HG03139 (cell line): ENCODE measurements around the gene ZNF883.
"Not testable (repeated sequence)": the region's sequence is repeated elsewhere in the genome, so short reads cannot be mapped to it uniquely, and the experiment has no call there.

Experiments
- ATAC-seq: cut with Tn5 transposase; IDR thresholded peaks from one replicate; pipeline ENCODE4 v1.9.1; 2021; ENCODE audit not compliant: unreplicated experiment

The ZNF883 gene

GRCh38 chr9:113011911-113012381 is at the start of gene ZNF883:
ZNF883 (minus strand) TSS chr9:113012192.
- ATAC-seq: no peak

GRCh38 chr9:113061072-113061850 is 49.3 kb upstream of the ZNF883 start:
- ATAC-seq: not testable (repeated sequence)

GRCh38 chr9:113059581-113060284 is 47.7 kb upstream of the ZNF883 start:
- not testable (repeated sequence) for ATAC-seq

GRCh38 chr9:113057193-113057592 is 45.2 kb upstream of the ZNF883 start:
- no peak for ATAC-seq

DNA sequence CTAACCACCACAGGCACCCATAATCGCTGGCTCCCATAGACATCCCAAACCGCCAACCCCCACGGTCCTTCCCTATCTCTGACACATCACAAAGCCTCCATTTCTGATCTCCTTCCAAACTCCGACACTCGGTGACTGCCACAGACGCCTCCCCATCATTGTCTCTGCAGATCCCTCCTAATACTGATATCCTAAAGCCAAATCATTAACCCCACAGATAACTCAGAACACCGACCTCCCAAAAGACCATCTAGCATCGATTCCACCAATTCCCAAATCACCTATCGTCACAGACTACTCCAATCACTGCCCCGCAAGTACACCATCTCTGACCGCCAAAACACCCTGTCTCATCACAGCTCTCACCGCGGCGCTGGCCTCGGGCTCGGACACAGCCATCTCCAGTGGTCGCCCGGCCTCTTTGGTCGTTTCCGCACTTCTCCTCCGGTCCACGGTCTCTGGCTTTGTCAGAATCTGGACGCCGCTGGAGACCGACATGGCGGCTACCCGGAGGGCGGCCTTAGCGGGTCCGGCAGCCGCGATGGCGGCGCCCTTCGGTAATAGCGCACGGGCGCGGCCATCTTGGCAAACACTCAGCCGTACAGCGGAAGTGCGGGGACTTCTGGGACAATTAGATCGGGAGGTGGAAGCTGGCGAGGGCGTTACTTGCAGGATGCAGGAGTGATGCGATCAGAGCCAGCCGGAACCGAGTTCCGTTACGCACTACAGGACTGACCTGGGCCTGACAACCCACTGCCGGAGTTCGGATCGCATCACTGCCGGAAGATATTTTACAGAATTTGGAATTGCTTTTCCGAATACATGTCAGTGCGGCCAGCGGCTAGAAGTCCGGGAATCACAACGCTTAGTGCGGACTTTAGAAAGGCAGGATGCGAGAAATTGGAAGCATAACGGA is 44.5 kb upstream of the ZNF883 start, which contains the start of gene ZFP37:
Gene ZFP37 (minus strand): TSS at position 534 of the 916 bp plus-strand sequence. CDS start 36 bp downstream, at position 498.
- peak; percentile 95 for ATAC-seq

DNA sequence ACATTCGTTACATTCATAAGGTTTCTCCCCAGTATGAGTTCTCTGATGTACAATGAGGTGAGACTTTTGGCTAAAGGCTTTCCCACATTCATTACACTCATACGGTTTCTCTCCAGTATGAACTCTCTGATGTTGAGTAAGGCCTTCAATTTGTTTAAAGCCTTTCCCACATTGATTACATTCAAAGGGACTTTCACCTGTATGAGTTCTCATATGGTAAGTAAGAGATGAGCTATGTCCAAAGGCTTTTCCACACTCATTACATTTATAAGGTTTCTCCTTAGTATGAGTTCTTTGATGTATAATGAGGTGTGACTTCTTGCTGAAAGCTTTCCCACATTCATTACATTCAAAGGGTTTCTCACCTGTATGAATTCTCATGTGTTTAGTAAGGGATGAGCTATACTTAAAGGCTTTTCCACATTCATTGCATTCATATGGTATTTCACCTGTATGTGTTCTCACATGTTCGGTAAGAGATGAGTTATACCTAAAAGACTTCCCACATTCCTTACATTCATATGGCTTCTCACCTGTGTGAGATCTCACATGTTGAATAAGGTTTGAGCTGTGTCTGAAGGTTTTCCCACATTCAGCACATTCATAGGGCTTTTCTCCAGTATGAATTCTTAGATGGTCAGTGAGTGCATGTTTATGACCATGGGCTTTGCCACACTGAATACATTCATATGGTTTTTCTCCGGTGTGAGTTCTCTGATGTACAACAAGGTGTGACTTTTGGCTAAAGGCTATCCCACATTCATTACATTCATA is 31.1 kb upstream of the ZNF883 start:
- ATAC-seq: no peak

- ATAC-seq: no peak
Observed at GRCh38 chr9:113026200-113026599, 14.2 kb upstream of the ZNF883 start.

DNA sequence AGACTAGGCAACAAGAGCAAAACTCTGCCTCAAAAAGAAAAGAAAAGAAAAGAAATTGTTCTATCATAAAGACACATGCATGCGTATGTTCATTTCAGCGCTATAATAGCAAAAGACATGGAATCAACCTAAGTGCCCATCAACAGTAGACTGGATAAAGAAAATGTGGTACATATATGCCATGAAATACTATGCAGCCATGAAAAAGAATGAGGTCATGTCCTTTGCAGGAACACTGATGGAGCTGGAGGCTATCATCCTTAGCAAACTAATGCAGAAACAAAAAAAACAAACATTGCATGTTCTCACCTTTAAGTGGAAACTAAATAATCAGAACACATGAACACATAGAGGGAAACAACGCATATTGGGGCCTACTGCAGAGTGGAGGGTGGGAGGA is 6.3 kb upstream of the ZNF883 start:
- no peak for ATAC-seq

DNA sequence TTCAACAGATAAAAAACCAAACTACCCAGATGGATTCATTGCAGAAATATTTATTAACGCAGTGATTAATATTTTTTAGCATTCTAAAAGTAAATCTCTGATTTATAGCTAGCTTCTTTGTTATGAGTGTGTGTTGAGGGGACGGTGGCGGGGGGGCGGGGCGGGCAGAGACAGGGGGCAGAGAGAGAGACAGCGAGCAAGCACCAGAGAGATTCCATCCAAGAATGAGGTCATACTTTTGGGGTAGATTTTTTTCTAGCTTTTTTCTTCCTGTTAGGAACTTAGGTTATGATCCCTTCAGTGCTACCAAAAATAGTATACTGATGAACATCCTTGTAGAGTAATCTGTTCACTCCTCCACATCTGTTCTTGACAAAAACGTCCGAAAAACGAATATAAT is 500 bp upstream of the ZNF883 start:
- no peak for ATAC-seq

DNA sequence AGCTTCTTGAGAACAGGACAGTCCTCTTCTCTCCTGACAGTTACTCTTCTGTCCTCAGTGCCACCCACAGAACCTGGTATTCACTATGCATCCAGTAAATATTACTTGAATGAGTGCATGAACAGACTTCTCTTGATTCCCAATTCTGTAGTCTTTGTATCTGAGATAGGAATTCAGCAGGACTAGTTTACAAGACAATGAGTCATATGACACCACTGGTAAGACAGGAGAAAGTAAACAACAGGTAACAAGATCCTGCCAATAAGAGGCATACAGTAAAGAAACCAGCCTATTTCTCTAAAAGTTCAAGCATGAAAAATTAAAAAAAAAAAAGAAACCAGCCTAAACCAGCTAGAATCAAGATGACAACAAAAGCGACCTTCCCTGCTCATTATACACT is 6.2 kb downstream of the ZNF883 start:
- no peak for ATAC-seq

DNA sequence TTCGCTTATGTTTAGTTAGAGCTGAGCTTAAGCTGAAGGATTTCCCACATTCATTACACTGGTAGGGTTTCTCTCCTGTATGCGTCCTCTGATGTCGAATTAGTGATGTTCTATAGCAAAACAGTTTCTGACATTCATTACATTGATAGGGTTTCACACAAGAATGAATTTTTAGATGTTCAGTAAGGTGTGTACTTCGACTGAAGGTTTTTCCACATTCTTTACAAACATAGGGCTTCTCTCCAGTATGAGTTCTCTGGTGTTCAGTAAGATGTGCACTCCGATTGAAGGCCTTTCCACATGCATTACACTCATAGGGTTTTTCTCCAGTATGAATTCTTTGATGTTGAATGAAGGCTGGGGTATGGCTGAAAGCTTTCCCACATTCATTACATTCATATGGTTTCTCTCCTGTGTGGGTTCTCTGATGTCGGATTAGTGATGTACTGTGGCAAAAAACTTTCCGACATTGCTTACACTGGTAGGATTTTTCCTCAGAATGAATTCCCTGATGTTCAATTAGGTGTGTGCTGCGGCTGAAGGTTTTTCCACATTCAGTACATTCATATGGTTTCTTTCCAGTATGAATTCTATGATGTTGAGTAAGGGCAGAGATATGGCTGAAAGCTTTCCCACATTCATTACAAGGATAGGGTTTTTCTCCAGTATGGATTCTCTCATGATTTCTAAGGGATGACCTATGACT is 14.6 kb downstream of the ZNF883 start:
- no peak for ATAC-seq

- ATAC-seq: no peak
Observed at GRCh38 chr9:112971415-112971814, 40.6 kb downstream of the ZNF883 start.

GRCh38 chr9:112970939-112971338 is 41.1 kb downstream of the ZNF883 start:
- no peak for ATAC-seq

- no peak for ATAC-seq
Observed at GRCh38 chr9:112969730-112970129, 42.3 kb downstream of the ZNF883 start.

- no peak for ATAC-seq
Observed at GRCh38 chr9:112955550-112955949, 56.4 kb downstream of the ZNF883 start.

GRCh38 chr9:112945620-112946208 is 66.3 kb downstream of the ZNF883 start:
- ATAC-seq: no peak

DNA sequence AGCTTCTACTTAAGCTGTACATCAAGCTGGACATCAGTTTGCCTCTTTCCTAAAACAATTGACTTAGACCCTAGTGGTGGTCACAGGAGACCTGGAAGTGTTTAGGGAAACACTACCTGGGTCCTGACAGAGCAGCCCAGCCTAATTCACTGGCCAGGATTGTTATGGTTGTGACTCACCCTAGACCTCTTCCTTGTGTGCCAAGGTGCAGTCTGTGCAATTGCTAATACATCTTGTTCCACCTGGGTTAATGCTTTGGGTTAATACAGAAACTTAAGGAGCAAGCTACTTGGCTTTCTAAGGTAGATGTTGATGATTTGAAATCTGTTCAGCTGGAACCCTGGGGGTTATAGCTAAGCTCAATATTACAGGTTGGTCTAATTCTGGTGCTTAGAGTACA is 72.6 kb downstream of the ZNF883 start:
- no peak for ATAC-seq

GRCh38 chr9:112933696-112934095 is 78.3 kb downstream of the ZNF883 start:
- no peak for ATAC-seq

DNA sequence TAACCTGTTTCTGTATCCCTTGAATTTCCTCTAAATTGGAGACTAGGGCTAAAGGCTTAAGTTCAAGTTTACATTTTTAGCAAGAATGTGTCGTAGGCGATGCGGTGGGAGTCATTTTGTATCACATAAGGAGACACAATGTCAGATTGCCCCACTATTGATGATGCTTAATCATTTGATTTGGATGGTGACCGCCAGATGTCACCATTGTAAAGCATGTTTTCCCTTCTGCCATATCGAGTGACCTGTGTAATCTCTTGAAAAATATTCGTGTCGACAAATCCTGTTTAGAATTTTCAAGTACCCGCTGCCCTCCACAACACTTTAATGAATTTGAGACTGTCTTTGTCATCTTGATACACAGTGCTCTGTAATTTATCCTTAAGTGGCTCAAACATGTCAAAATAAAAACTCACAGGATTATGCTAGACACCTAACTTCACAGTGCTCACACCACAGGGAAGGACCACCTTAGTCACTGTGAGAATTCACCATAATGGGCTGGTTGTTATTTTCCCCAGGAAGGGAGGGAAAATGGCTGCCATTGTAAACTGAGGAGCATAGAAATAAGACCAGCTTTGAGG is 86.8 kb downstream of the ZNF883 start:
- no peak for ATAC-seq
